Kidney (tissue), 14 donors: ENCODE results near the gene SLC24A2. TPM values are rescaled to one million over a fixed set of nuclear protein-coding genes. Genes with fewer than 3 reads are reported as not detected.

ENCODE experiments used
- DNase-seq, 5 donors: peaks; one replicate each; pipeline ENCODE4 v3.0.0-alpha.2; 2013 to 2020
- FAIRE-seq: peaks from 2 replicates; lab custom pipeline; 2012; peaks lifted over from hg19 to GRCh38; lab: Jason Lieb, UNC
- H3K27ac ChIP-seq, 2 donors: one replicate each; pipeline ENCODE4 v1.7.0; 2013; ENCODE audit warnings: low read depth in 2 of 2, low read length in 2 of 2, inconsistent platforms in 1 of 2
- H3K27me3 ChIP-seq: one replicate; pipeline ENCODE4 v1.7.1; 2013; ENCODE audit warnings: low read length, inconsistent platforms; ENCODE audit not compliant: control insufficient read depth, insufficient read depth
- H3K36me3 ChIP-seq, 3 donors: one replicate each; pipeline versions ENCODE4 v1.7.0 to v1.7.1; 2013; ENCODE audit warnings: low read length in 3 of 3, control low read depth in 1 of 3, inconsistent platforms in 1 of 3; ENCODE audit not compliant: insufficient read depth in 3 of 3, control insufficient read depth in 2 of 3
- H3K4me1 ChIP-seq, 3 donors: one replicate each; pipeline versions ENCODE4 v1.7.0 to v1.7.1; 2013; ENCODE audit warnings: low read length in 3 of 3, inconsistent platforms in 1 of 3, low read depth in 1 of 3; ENCODE audit not compliant: control insufficient read depth in 2 of 3, insufficient read depth in 2 of 3
- H3K4me3 ChIP-seq, 3 donors: one replicate each; pipeline versions ENCODE4 v1.7.0 to v1.8.1; 2013; ENCODE audit warnings: low read length in 3 of 3, control low read depth in 1 of 3, inconsistent platforms in 1 of 3
- H3K9ac ChIP-seq, 3 donors: one replicate each; pipeline versions ENCODE4 v1.7.0 to v1.7.1; 2013; ENCODE audit warnings: low read length in 3 of 3, control low read depth in 1 of 3, inconsistent platforms in 1 of 3
- H3K9me3 ChIP-seq, 3 donors: one replicate each; pipeline versions ENCODE4 v1.7.0 to v1.7.1; 2013; ENCODE audit warnings: low read length in 3 of 3, control low read depth in 1 of 3, inconsistent platforms in 1 of 3; ENCODE audit not compliant: control insufficient read depth in 2 of 3, insufficient read depth in 1 of 3
- CTCF ChIP-seq: IDR thresholded peaks from 3 replicates; pipeline ENCODE4 v1.5.1; 2012; ENCODE audit warnings: mild to moderate bottlenecking, moderate library complexity, borderline replicate concordance; ENCODE audit not compliant: insufficient read depth; ENCODE audit errors: extremely low read depth
- intact Hi-C: fragments of 100-400 bp; cut with DNase I; formaldehyde crosslinking; loops from one replicate; pipeline ENCODE4 v1.11.1; 2022
- polyA plus RNA-seq: library from polyadenylated mRNA; stranded (reverse); fragments of 350-450 nt; fragmentation: Illumina TruSeq; extraction: RNeasy Lipid Tissue Mini Kit (QIAGEN cat#74804); gene quantifications from one replicate; pipeline ENCODE4 v1.2.3, GENCODE V29; 2014; ENCODE audit warnings: low read depth, low replicate concordance; ENCODE audit not compliant: insufficient read depth
- total RNA-seq: library from RNA; stranded (reverse); fragmentation: NEBNext Ultra II Directional; extraction: Animal tissue kit (Norgen Biotek cat#: 25700); gene quantifications from one replicate; pipeline ENCODE4 v1.2.1, GENCODE V29; 2021
- donor health status: control.
- donor health status: control.
- donor health status: control.
- donor health status: control.
- donor health status: control.
- donor health status: DM: yes; HTN: yes; CAD: no.
- donor health status: Normal renal cell carcinoma (clear cell type).

Gene SLC24A2
- total and polyA plus RNA-seq, 2 donors from 2014 or later = 0.15 TPM; not detected in 1

GRCh38 chr9:19807182-19807892 lies 18.5 kb upstream of the SLC24A2 start:
- Histone ChIP-seq H3K4me1 (no peaks in the 10 kb centered on the region), H3K27me3 (no peaks in the 10 kb centered on the region), H3K36me3 (no peaks in the 10 kb centered on the region), H3K9ac (no peak overlapping the region), H3K9me3 (no peaks in the 10 kb centered on the region), H3K27ac (no peak overlapping the region), H3K4me3 (no peak overlapping the region)
- TF ChIP-seq CTCF = no peak
- FAIRE-seq (no peak), DNase-seq (no peak)
- intact Hi-C loops = no loop called here

GRCh38 chr9:19804431-19804830 lies 15.6 kb upstream of the SLC24A2 start:
- FAIRE-seq (no peak), DNase-seq (no peak)
- Histone ChIP-seq H3K9ac (no peak overlapping the region), H3K4me3 (no peak overlapping the region), H3K9me3 (no peaks in the 10 kb centered on the region), H3K4me1 (no peaks in the 10 kb centered on the region), H3K27ac (no peak overlapping the region), H3K27me3 (no peaks in the 10 kb centered on the region), H3K36me3 (no peaks in the 10 kb centered on the region)
- intact Hi-C loops = no loop called here
- no peak for TF ChIP-seq CTCF

GRCh38 chr9:19800884-19801283 lies 12.0 kb upstream of the SLC24A2 start:
- intact Hi-C loops = no loop called here
- TF ChIP-seq CTCF = no peak
- H3K9ac ChIP-seq = no peak overlapping the region
- H3K36me3 ChIP-seq = no peaks in the 10 kb centered on the region
- no peaks in the 10 kb centered on the region for H3K27me3 ChIP-seq
- H3K9me3 ChIP-seq = no peaks in the 10 kb centered on the region
- no peak overlapping the region for H3K4me3 ChIP-seq
- FAIRE-seq (no peak), DNase-seq (no peak)
- H3K4me1 ChIP-seq = no peaks in the 10 kb centered on the region
- no peak overlapping the region for H3K27ac ChIP-seq
